Measurements from ENCODE around the gene TEAD1. TPM values are rescaled to one million over a fixed set of nuclear protein-coding genes. Genes with fewer than 3 reads are reported as not detected.
"Not testable (repeated sequence)": the region's sequence is repeated elsewhere in the genome, so short reads cannot be mapped to it uniquely, and the experiment has no call there.

Gene TEAD1
- total RNA-seq, 4 donors from 2014 or later: 38.8 to 110 (median 75.3) TPM

DNA sequence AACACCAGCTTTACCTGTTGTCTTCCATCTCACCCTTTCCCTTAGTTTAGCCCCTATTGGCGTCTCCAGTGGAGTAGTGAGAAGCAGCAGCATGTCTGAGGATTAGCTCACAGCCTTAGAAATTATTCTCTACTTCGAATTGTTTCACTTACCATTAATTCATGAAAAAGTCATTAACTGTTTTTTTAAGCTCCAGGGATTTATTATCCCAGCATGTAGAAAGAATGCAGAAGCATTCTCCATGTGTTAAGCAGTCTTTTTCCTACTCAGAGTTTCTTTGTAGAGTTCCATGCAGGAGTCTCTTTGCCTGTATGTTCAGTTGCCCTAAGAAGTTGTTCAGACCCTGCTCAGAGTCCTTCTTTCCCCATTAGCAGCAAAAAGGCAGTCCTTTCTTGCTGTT lies 197.0 kb downstream of the TEAD1 start:
- TF ChIP-seq, protein P1, sequence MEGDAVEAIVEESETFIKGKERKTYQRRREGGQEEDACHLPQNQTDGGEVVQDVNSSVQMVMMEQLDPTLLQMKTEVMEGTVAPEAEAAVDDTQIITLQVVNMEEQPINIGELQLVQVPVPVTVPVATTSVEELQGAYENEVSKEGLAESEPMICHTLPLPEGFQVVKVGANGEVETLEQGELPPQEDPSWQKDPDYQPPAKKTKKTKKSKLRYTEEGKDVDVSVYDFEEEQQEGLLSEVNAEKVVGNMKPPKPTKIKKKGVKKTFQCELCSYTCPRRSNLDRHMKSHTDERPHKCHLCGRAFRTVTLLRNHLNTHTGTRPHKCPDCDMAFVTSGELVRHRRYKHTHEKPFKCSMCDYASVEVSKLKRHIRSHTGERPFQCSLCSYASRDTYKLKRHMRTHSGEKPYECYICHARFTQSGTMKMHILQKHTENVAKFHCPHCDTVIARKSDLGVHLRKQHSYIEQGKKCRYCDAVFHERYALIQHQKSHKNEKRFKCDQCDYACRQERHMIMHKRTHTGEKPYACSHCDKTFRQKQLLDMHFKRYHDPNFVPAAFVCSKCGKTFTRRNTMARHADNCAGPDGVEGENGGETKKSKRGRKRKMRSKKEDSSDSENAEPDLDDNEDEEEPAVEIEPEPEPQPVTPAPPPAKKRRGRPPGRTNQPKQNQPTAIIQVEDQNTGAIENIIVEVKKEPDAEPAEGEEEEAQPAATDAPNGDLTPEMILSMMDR (IDR thresholded peaks at IDR 0.05): no peak
- no peak for TF ChIP-seq POLR2A (IDR thresholded peaks at IDR 0.05)
- H3K4me3 ChIP-seq: no peak overlapping the region
- H3K27ac ChIP-seq: peak overlapping the region; percentile 61 to 75
- H3K9me3 ChIP-seq: no peaks in the 10 kb centered on the region
- H3K4me1 ChIP-seq: no peaks in the 10 kb centered on the region
- no peaks in the 10 kb centered on the region for H3K36me3 ChIP-seq
- DNase-seq: no peak
- intact Hi-C loops (cut with DNase I; ENCODE audit: low total_unique reads): no loop called here
- no peaks in the 10 kb centered on the region for H3K27me3 ChIP-seq

DNA sequence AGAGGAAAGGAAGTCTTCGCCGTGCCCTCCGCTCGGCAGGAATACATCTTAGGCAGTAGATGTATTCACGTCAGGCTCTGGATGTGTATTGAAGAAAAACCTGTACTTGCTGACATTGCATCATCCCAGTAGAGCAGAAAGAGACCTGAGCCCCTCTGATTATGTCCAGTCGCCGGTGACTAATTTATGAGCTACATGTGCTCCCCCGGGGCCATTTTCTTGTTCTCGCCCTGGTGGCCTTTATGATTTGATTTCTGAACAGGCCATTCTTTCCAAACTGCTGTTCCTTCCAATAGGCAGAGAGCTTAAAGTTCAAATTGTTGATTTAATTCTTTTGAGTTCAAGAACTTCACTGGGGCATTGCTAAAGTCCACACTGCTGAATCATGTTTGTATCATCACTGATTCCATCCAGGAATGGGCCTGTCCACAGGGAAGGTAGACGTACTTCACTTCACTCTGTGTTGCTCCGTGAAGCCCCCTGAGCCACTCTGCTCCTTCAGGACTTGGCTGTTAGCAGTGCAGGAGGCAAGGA lies 197.6 kb downstream of the TEAD1 start:
- TF ChIP-seq, protein P1 (IDR thresholded peaks at IDR 0.05): no peak
- TF ChIP-seq POLR2A (IDR thresholded peaks at IDR 0.05): no peak
- Histone ChIP-seq H3K9me3 (no peaks in the 10 kb centered on the region), H3K36me3 (no peaks in the 10 kb centered on the region), H3K4me3 (no peak overlapping the region), H3K27ac (peak overlapping the region; percentile 61 to 75), H3K27me3 (no peaks in the 10 kb centered on the region), H3K4me1 (no peaks in the 10 kb centered on the region)
- intact Hi-C loops (cut with DNase I; ENCODE audit: low total_unique reads): no loop called here
- peak; percentile 35 to 66 for DNase-seq

DNA sequence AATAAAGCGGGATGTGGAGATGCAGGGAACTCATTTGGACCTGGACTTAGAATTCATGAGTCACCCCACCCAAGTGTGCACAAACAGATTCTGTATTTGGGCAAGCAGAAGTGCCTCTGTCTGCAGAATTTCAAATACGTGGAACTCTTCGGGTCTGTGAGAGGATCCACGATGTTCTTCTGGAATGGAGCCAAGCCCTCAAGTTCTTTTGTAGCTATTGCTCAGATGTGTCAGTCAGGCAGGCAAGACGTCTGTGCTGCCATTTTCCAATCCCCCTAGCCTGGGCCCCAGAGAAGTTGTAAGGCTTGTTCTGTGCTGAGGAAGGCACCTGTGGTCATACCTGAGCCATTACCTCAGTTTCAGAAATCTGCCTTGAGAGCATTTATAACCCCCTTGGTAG lies 202.1 kb downstream of the TEAD1 start:
- intact Hi-C loops (cut with DNase I; ENCODE audit: low total_unique reads): no loop called here
- DNase-seq: peak in 1 of 2 donors; percentile 61
- no peaks in the 10 kb centered on the region for H3K9me3 ChIP-seq

DNA sequence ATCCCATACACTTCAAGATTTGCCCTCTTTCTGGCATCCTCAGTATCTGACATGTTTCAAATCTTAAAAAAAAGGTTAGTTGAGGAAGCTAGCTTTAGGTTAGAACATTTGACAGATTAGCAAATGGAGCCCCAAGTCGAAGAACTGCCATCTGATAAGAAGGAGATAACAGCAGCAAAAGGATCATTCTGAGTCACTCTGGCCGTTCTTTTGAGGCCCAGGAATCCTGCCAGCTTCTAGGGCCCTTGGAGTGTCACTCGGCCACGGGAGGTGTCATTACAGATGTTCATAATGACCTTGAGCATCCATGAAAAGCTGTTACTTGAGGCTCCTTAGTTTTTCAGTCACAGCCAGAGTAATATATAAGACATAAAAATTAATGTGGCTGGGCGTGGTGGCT lies 202.8 kb downstream of the TEAD1 start:
- no peak overlapping the region for H3K27ac ChIP-seq

More for the DNA sequence above, 202.1 kb downstream of the TEAD1 start:
- Histone ChIP-seq H3K27ac (no peak overlapping the region), H3K36me3 (no peaks in the 10 kb centered on the region), H3K4me1 (no peaks in the 10 kb centered on the region), H3K27me3 (no peaks in the 10 kb centered on the region), H3K4me3 (no peak overlapping the region)
- no peak for TF ChIP-seq POLR2A (IDR thresholded peaks at IDR 0.05)
- TF ChIP-seq, protein P1 (IDR thresholded peaks at IDR 0.05): no peak

DNA sequence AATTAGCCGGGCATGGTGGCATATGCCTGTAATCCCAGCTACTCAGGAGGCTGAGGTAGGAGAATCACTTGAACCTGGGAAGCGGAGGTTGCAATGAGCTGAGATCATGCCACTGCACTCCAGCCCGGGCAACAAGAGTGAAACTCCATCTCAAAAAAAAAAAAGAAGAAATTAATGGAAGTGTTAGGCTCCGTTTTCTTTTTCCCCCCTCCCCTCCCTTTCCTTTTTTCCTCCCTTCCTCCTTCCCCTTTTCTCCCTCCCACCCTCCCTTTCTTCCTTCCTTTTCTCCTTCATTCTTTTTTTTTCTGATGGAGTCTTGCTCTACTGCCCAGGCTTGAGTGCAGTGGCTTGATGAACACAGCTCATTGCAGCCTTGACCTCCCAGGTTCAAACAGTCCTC lies 203.3 kb downstream of the TEAD1 start:
- intact Hi-C loops (cut with DNase I; ENCODE audit: low total_unique reads); H3K4me1 ChIP-seq; H3K36me3 ChIP-seq; DNase-seq; H3K4me3 ChIP-seq; H3K27ac ChIP-seq; H3K27me3 ChIP-seq; H3K9me3 ChIP-seq: not testable (repeated sequence)

More for the DNA sequence above, 202.8 kb downstream of the TEAD1 start:
- intact Hi-C loops (cut with DNase I; ENCODE audit: low total_unique reads): no loop called here
- Histone ChIP-seq H3K4me3 (no peak overlapping the region), H3K9me3 (no peaks in the 10 kb centered on the region), H3K27me3 (no peaks in the 10 kb centered on the region), H3K4me1 (no peaks in the 10 kb centered on the region), H3K36me3 (no peaks in the 10 kb centered on the region)
- DNase-seq: no peak
- no peak for TF ChIP-seq POLR2A (IDR thresholded peaks at IDR 0.05)
- TF ChIP-seq, protein P1 (IDR thresholded peaks at IDR 0.05): no peak

DNA sequence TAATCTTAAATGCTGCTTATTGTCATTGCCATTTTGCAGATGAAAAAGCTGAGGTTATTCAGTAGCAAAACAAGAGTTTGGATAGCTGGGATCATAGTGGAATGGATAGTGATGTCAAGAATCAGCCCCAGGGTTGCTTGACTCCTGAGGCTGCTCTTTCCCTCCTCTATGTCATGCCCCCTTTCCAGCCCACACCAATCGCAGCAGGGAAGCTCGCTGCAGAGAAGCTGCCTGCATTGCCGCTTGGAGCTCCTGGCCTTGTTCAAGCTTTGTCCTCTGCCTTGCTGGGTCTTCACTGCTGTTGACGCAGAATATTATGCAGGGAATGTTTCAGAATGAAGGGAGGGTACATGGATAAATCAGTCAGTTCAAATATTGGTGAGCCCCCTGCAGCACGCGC lies 206.1 kb downstream of the TEAD1 start:
- Histone ChIP-seq H3K9me3 (no peaks in the 10 kb centered on the region), H3K27me3 (no peaks in the 10 kb centered on the region), H3K4me1 (no peaks in the 10 kb centered on the region), H3K36me3 (no peaks in the 10 kb centered on the region), H3K4me3 (no peak overlapping the region), H3K27ac (no peak overlapping the region)
- no peak for TF ChIP-seq POLR2A (IDR thresholded peaks at IDR 0.05)
- TF ChIP-seq, protein P1 (IDR thresholded peaks at IDR 0.05): no peak
- intact Hi-C loops (cut with DNase I; ENCODE audit: low total_unique reads): loop anchor here (10.0 kb wide), 1 partner anchor 206 kb away; the partner anchor contains the start of gene TEAD1
- no peak for DNase-seq
